Sigmoid colon (tissue), 4 donors: ENCODE measurements around the gene PDE4D.

Experiments used
- POLR2A ChIP-seq, 2 donors: fragments of 450-650 bp; IDR thresholded peaks; one replicate each; pipeline ENCODE4 v1.6.1; 2016; ENCODE audit warnings: antibody characterized with exemption in 2 of 2, mild to moderate bottlenecking in 2 of 2, moderate library complexity in 2 of 2
- POLR2AphosphoS5 ChIP-seq, 4 donors: sonication (generic); formaldehyde crosslinking; IDR thresholded peaks; one replicate each; pipeline ENCODE4 v1.6.1; 2017; ENCODE audit warnings: antibody characterized with exemption in 4 of 4
- TF ChIP-seq, protein P1 (sequence below), 4 experiments: fragments of 450-650 bp in 3 of 4; fragments of 200-600 bp in 1 of 4; IDR thresholded peaks; one replicate each; pipeline ENCODE4 v1.5.1; 2016 to 2019; ENCODE audit warnings: antibody characterized with exemption in 4 of 4, mild to moderate bottlenecking in 3 of 4, moderate library complexity in 2 of 4

DNA sequence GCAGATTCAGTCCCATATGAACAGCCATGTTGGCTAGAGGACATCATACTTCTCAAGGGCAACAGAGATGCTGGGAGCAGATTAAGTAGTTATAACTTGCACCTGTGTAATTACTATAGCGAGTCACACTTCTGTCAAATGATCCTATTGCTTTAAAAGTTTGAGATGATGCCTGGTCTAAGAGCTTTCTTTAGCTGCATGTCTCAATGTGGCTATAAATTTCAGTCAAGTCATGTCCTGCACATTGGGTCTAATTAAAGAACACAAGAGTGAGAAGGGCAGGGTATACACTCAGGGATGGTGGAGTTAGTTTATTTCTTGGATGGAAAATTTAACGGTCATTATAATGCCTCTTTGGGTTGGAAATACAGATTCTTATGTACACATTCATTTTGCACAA lies 753.4 kb downstream of the PDE4D start:
- TF ChIP-seq, protein P1, sequence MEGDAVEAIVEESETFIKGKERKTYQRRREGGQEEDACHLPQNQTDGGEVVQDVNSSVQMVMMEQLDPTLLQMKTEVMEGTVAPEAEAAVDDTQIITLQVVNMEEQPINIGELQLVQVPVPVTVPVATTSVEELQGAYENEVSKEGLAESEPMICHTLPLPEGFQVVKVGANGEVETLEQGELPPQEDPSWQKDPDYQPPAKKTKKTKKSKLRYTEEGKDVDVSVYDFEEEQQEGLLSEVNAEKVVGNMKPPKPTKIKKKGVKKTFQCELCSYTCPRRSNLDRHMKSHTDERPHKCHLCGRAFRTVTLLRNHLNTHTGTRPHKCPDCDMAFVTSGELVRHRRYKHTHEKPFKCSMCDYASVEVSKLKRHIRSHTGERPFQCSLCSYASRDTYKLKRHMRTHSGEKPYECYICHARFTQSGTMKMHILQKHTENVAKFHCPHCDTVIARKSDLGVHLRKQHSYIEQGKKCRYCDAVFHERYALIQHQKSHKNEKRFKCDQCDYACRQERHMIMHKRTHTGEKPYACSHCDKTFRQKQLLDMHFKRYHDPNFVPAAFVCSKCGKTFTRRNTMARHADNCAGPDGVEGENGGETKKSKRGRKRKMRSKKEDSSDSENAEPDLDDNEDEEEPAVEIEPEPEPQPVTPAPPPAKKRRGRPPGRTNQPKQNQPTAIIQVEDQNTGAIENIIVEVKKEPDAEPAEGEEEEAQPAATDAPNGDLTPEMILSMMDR (IDR thresholded peaks at IDR 0.05), result no peak
- TF ChIP-seq POLR2A (IDR thresholded peaks at IDR 0.05) (no peak), POLR2AphosphoS5 (IDR thresholded peaks at IDR 0.05) (no peak)
